ENCODE results near the gene SRPK1. TPM values are rescaled to one million over a fixed set of nuclear protein-coding genes. Genes with fewer than 3 reads are reported as not detected.

The SRPK1 gene
- total and polyA plus RNA-seq, 2 of the 8 experiments (the other 6 are each of a cell fraction or from before 2014, with no cell fraction given) = 25.7 to 116 TPM

DNA sequence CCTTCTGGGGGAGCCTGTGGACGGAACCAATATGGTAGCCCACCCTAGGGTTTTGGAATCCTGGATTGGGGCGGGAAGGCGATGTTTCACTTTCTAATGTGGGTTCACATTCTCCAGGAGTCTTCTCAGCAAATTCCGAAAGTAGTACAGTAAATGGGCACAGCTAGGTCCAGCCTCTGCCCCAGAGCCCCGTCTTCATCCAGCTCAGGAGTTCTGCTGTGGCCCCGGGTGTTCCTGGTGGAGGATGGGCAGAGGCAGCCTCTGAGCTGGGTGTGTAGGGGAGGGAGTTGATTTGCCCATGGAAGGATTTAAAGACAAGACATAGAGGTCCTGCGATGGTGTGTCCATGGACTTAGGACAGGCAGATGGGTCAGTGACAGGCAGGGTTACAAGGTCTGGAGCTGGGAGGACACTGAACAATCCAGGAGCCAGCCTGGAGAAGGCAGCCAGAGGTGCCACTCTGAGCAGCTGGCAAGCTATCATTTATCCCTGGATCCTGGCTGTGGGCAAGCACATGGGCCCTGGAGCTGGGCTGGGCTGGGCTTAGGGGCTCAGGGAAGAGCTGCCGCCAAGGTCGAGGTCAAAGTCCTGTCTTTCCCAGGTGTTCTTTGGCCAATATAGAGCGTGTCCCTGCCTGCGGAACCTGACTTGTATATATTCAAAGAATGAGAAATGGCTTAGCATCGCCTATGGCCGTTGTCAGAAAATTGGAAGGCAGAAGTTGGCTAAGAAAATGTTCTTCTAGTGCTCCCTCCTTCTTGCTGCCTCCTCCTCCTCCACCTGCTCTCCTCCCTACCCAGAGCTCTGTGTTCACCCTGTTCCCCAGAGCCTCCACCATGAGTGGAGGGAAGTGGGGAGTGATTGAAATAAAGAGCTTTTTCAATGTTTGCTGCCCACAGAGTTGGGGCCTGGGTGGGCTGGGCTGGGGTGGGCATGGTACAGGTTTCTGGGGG is 133.4 kb downstream of the SRPK1 start (continued):
- TF ChIP-seq MAFK (IDR thresholded peaks at IDR 0.05; ENCODE audit: low read depth, low read length) (no peak), SIRT6 (IDR thresholded peaks at IDR 0.05; ENCODE audit: low read length) (no peak), TAF7 (optimal IDR thresholded peaks at IDR 0.05; ENCODE audit: borderline replicate concordance, low read depth, low read length) (no peak)
